ENCODE results near the gene AP5B1. TPM values are rescaled to one million over a fixed set of nuclear protein-coding genes. Genes with fewer than 3 reads are reported as not detected.

The AP5B1 gene
- total RNA-seq, 1 donor from 2014 or later, result 8.3 TPM

DNA sequence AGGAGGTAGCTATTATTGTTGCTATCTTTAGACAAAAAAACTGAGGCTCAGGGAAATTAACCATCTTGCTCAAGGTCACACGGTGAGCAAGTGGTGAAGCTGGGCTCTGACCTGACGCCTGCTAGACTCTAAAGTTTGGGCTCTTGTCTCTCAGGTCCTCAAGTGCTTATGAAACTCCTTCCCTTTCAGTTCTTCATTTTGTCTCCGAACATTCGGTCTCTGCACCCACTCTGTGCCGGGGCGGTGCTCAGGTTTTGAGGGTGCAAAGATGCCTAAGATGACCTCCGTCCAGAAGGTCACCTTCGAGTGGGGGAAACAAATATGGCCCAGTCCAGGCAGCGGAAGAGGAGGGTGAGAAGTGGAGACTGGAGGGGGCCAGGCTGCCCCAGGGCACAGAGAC lies 22.1 kb upstream of the AP5B1 start:
- no peak for DNase-seq (ENCODE audit: low read depth in 2 of 2)

DNA sequence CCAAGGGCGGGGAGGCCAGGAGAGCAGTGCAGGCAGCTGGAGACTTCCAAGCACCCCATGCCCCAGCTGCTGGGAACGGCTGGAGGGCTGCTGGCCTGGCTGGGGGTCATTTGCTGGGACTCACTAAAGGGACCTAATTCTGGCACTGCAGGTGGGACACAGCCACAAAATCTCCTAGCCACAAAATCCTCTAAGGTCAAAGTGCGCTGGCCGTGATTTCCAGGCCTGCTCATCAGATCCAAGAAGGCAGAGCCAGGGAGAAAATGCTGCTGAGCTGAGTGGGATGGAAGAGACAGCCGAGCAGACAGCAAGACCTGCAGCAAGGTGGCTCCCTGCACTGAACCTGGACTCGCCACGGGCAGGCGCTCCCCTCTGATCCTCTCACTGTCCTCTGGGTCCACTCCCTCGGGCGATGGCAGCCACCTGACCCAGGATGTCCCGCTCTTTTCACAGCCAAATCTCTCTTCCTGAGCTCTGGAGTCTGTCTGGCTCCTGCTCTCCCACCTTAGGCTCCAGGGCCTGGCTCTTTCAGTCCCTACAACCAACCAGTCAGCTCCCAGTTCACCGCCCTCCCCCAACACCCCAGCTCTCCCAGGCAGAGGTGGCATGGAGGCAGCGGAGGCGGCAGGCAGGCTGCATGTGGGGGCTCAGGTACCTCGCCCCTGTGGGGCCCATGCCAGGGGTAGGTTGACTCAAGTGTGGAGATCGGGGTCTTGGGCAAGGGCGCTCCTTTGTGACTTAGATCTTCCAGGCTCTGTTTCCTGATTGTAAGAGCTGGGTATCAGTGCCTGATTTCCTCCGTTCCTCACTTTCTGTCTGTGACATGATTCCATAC lies 20.6 kb upstream of the AP5B1 start:
- no peak for DNase-seq (ENCODE audit: low read depth in 2 of 2)

DNA sequence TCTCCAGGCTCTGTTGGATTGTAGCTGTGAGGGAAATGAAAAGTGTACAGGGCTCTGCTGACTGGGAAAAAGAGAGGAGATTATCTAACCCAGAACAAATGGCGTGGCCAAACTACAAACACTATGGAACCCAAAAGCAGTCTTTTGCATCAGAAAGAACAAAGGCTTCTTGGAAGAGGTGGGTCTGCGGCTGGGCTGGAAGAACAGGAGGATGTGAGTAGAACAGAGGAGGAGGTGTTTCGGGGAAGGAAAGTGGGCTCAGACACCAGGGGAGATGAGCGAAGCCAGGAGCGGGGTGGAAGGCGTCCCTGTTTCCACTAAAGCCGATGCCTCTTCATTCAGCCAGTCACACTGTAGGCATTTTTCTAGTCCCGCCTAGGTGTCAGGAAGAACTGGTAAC lies 18.1 kb upstream of the AP5B1 start:
- DNase-seq (ENCODE audit: low read depth in 2 of 2), result no peak

DNA sequence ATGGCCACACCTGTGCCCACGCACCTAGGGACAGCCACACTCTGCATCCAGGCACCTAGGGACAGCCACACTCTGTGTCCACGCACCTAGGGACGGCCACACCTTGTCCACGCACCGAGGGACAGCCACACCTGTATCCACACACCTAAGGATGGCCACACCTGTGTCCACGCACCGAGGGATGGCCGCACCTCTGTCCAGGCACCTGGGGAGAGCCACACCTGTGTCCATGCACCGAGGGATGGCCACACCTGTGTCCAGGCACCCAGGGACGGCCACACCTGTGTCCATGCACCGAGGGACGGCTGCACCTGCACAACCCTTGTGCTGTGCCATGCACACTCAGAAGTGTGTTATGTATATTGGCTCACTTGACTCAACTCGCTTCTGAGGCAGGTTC lies 16.9 kb upstream of the AP5B1 start:
- no peak for DNase-seq (ENCODE audit: low read depth in 2 of 2)

DNA sequence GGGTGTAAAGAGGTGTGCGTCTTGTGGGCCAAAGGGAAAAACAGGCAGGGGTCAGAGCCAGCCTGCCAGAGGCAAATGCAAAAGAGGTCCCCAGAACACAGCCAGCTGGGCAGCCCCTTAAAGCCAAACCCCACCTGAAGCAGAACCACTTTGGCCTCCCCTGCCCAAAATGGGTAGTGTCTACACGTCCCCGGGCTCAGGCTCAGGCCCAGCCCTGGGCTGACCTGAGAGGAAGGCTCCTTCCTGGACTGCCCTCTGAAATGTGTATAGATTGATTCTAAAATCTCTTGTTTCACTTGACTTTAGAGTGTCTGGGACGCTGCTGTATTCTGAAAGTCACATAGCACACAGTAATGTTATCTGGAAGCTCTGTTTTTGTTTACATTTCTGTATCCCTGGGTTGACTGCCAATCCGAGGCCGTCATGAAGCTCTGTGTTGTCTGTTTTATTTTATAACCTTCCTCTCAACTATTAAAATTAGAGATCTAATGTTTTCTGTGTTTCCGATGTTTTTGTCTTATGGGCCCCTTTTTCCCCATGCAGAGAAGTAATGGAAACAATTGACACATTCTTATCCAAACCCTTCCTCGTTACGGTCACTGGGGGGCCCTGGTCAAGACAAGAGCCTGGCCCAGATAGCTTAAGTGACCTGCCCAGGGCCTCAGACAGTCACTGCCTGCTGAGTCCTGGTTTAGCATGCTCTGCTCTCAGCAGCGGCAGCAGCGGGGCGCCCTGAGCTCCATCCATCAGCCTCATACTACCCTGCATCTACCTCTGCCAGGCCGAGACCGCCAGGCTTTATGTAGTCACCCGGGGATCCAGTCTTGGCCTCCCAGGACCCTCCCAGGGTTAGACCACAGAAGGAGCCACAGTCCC lies 16.2 kb upstream of the AP5B1 start:
- DNase-seq (ENCODE audit: low read depth in 2 of 2), result no peak

GRCh38 chr11:65794570-65795510 lies 14.1 kb upstream of the AP5B1 start:
- no peak for DNase-seq (ENCODE audit: low read depth in 2 of 2)

- DNase-seq (ENCODE audit: low read depth in 2 of 2), result no peak
Observed at GRCh38 chr11:65793625-65794400, 13.0 kb upstream of the AP5B1 start.

DNA sequence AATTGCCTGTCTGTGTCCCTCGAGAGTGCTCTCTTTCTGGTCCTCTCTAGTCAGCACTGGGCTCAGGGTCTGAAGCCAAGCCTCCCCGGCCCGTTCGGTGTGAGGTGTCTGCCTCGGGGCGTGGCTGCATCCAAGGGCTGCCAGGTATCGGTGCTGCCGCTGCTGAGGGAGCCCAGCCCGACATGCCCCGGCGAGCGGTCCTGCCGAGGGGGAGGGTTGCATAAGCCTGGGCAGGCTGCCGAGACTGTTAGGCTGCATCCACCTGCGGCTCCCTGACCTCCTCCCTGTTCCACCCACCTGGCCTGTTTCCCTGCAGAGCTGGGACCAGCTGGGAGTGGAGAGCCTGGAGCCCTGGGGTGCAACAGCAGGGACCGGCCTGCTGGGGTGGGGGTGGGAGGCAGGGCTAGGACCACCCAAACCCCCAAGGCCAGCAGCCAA lies 12.4 kb upstream of the AP5B1 start:
- DNase-seq (ENCODE audit: low read depth in 2 of 2), result no peak

DNA sequence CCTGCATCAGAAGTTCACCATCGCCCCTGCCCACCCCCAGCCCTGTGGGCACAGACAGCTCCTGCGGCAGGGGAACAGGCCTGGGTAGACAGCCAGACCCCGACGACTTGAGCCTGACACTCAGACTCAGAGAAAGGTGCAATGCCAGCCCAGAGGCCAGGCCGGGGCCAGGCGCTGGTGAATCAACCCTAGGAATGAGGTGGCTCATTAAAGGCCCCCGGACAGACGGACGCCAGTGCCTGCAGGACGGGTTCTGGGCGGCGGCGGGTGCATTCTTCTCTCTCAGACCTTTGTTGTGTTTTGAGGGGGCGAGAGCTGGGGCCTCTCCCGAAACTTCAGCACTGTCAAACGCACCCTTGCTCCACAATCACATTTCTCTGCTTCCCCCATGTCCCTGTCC lies 11.7 kb upstream of the AP5B1 start:
- no peak for DNase-seq (ENCODE audit: low read depth in 2 of 2)

DNA sequence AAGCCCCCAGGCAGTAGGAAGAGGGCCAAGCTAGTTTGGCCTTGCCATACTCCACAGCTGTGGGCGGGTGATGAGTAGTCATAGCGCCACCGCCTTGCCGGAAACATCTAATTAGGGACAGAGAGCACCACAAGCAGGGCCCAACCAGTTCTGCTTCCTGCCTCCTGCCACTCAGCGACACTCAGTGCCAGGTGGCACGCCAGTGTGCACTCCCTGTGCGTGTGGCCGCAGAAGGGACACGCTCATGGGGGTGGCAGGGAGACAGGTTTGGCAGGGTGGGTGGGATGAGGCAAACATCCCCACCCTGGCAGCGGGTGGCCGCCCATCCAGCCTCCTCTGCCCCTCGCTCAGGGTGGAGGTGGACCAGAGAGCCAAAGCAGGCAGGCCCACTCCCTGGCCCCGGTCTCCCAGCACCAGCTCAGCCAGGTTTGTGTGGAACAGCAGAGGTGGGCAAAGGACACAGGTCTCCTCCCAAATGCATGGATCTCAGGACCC lies 11.0 kb upstream of the AP5B1 start:
- no peak for DNase-seq (ENCODE audit: low read depth in 2 of 2)

GRCh38 chr11:65790902-65791650 lies 10.3 kb upstream of the AP5B1 start:
- DNase-seq (ENCODE audit: low read depth in 2 of 2), result no peak

DNA sequence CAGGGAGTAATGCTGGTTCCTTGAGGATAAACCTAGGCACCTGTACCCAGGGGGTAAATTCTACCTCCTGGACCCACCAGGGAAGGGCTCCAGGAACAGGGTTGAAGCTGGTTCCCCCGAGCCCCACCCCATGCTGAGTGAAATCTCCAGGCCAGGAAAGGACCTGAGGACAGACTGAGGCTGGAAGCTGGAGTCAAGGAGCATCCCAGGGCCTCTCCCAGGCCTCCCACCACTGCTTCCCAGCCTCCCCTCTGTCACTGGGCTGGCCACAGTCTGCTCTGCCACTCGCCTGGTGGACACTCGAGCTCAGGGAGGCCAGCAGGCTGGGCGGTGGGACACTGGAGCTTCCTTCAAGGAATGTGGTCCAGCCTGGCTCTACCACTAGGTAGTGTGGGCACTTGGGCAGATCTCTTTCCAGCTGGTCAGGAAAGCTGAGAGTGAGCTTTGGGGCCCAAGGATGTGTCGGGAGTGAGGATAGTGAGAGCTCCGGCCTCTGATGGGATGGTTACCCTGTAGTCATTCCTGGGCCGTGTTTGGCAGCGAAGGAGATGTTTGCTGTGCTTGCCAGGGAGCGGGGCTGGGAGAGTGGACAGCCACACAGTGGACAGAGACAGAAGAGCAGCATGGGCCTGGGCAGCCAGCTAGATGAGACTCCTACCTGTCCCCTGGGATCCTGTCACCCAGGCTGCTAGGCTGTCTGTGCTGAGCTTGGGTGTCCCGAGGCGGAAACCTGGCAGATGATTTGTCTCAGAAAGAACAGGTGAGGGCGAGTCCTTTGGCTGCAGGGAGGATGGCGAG lies 9.5 kb upstream of the AP5B1 start:
- no peak for DNase-seq (ENCODE audit: low read depth in 2 of 2)

DNA sequence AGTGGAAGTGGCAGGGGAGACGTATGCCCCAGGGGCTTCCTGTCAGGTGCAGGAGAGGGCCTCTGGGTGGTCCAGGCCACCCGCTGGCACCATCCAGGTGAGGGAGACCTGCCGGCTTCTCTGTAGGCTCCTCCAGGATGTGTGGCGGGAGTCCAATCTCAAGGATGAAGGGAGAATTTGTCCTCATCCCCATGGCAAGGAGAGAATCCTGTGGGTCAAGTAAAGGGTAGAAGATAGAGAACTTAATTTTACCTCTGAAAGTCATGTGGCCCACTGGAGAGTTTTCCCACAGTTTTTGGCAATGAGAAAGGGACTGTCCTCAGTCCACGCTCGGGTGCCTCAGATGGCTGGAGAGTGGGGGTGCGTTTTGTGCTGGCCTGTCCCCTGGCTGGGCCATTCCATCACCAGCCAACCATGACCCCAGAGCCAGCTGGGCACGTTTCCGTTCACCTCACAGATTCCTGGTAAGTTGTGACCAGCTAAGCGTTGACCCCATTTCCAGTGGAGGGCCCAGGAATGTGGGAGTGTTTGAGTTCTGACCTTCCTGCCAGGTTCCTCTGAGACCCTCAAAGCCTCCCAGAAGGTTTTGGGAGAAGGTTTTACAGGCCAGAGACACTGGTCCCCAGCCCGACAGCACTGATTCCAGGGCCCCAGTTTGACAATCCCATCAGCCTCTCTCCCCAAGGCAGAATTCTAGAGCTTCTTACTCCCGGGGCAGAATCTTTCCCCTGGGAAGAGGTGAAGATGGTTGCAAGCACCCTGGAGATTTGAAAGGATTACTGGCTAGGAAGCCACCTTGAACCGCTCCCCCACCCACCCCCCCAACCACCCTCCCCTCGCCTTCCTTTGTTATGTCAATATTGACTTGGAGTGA lies 8.7 kb upstream of the AP5B1 start:
- no peak for DNase-seq (ENCODE audit: low read depth in 2 of 2)

- no peak for DNase-seq (ENCODE audit: low read depth in 2 of 2)
Observed at GRCh38 chr11:65788821-65789220, 8.0 kb upstream of the AP5B1 start.

DNA sequence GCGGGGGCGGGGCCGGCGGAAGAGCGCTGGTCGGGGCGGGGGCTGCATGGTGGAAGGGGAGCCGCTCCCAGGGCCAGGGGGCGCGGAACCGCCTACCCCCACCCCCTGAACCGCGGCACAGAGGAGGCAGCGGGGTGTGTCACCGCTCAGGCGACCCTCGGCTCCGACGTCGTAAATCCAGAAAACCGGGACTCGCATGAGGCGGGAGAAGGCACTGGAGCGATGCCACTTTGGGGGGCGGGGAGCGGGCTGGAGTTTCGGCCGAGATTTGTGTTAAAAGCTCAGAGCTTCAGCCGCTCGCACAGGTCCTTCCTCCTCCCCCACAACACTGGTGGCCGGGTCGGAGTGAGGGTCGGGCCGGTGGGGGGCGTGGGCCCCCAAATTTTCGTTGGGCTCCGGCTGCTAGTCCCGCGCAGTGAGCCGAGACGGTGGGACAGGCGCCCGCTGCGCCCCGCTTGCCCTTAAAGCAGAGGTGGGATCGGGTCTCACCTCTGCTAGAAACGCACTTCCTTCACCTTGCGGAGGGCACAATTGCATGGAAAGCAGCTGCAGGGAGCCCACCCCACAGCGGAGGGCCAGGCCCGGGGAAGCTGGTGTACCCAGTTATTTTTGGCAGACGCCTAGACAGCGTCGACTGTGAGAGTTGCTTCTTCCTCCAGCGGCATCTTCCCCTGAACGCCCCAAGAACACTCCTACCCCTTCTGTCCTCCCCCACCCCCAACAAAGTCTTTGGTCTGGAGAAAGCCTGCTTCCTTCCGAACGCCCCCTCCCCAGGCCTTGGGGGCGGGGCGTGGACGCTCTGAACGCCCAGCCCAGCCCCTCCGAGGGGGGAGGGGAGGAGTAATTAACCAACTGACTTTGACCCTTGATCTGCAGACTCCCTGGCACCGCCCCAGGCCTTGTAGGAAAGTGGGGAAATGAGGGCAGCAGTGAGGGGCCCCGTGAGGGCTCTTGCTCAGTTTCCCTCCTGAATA lies 7.2 kb upstream of the AP5B1 start:
- no peak for DNase-seq (ENCODE audit: low read depth in 2 of 2)

DNA sequence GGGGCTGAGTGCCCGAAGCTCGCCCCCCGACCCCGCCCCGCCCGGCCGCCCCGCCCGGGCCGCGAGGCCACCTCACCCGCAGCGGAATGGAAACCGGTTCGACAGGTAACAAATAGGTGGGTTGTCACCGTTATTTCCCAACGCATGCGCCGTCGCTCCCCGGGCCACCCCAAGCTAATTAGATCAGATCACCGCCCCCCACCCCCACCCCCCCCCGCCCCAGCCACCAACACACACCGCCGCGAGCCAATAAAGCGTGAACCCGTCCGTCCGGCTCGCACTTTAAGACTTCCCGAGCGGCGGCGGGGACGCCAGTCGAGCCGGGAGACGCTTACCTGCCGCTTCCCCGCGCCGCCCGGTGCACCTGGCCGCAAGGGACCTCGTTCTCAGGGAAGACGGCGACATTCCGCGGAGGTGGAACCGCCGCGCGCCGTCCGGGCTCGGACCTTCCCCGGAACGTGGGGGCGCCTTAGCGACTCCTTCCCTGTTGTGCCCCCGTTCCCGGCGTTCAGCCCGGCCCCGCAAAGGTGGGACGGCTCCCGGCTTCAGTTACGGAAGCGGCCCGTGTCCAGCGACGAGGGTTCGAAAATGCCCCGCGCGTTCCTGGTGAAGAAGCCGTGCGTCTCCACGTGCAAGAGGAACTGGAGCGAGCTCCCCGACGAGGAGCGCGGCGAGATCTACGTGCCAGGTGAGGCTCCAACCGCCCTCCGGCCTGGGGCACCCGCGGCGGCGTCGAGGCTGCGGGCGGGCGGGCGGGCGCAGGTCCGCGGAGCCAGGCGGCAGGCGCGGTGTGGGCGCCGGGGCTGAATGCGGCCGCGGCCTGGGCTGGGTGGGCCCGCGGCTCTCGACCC lies 6.2 kb upstream of the AP5B1 start, which contains the start of gene OVOL1:
Gene OVOL1, plus strand, starts transcription at position 278 of the 851 bp plus-strand sequence. Its CDS starts 311 bp downstream, at position 589.
- no peak for DNase-seq (ENCODE audit: low read depth in 2 of 2)

Data from lung microvascular endothelial cell (primary cell).